OCI-LY1 (cell line): ENCODE measurements around the gene BHLHE40.

Experiments
- H2AFZ ChIP-seq: fragments of 200-600 bp; sonication (generic), shearing (Covaris generic); 2 replicates; pipeline ENCODE4 v1.6.0; 2014; ENCODE audit warnings: antibody characterized with exemption, mild to moderate bottlenecking, low read length
- H3F3A ChIP-seq: fragments of 200-600 bp; sonication (generic), shearing (Covaris generic); 2 replicates; pipeline ENCODE4 v1.6.0; 2014; ENCODE audit warnings: mild to moderate bottlenecking, antibody characterized with exemption, low read length, moderate library complexity; ENCODE audit not compliant: insufficient read depth
- H3K27ac ChIP-seq: fragments of 200-600 bp; sonication (generic); 2 replicates; pipeline ENCODE4 v1.5.1; 2014; ENCODE audit warnings: low read length, mixed run types, mild to moderate bottlenecking, low read depth; ENCODE audit not compliant: poor library complexity, severe bottlenecking
- H3K27me3 ChIP-seq: fragments of 200-600 bp; sonication (generic); 2 replicates; pipeline ENCODE4 v1.6.0; 2014; ENCODE audit warnings: antibody characterized with exemption, mild to moderate bottlenecking, low read length, moderate library complexity; ENCODE audit not compliant: insufficient read depth
- H3K36me3 ChIP-seq: fragments of 200-600 bp; sonication (generic); 2 replicates; pipeline ENCODE4 v1.6.1; 2014; ENCODE audit warnings: mild to moderate bottlenecking, antibody characterized with exemption, low read length, moderate library complexity, mixed read lengths; ENCODE audit not compliant: insufficient read depth
- H3K4me1 ChIP-seq: fragments of 200-600 bp; sonication (generic); 2 replicates; pipeline ENCODE4 v1.5.1; 2014; ENCODE audit warnings: mild to moderate bottlenecking, low read length, moderate library complexity; ENCODE audit not compliant: insufficient read depth, severe bottlenecking
- H3K4me2 ChIP-seq: fragments of 200-600 bp; sonication (generic), shearing (Covaris generic); 2 replicates; pipeline ENCODE4 v1.6.1; 2014; ENCODE audit warnings: low read length
- H3K4me3 ChIP-seq: fragments of 200-600 bp; sonication (generic); 2 replicates; pipeline ENCODE4 v1.5.1; 2014; ENCODE audit warnings: low read length, low read depth, mild to moderate bottlenecking, mixed read lengths; ENCODE audit not compliant: poor library complexity, severe bottlenecking
- H3K79me2 ChIP-seq: fragments of 200-600 bp; shearing (Covaris generic); 2 replicates; pipeline ENCODE4 v1.6.1; 2016; ENCODE audit warnings: mixed run types, low read length, mixed read lengths; ENCODE audit not compliant: insufficient read depth
- H3K9ac ChIP-seq: fragments of 200-600 bp; sonication (generic), shearing (Covaris generic); 2 replicates; pipeline ENCODE4 v1.6.1; 2014; ENCODE audit warnings: mild to moderate bottlenecking, low read length, mixed read lengths
- H3K9me2 ChIP-seq: fragments of 200-600 bp; sonication (generic), shearing (Covaris generic); 2 replicates; pipeline ENCODE4 v1.6.1; 2014; ENCODE audit warnings: low read depth, mild to moderate bottlenecking, low read length, mixed read lengths
- H3K9me3 ChIP-seq: fragments of 200-600 bp; shearing (Covaris generic); 2 replicates; pipeline ENCODE4 v1.6.1; 2014; ENCODE audit warnings: low read length, mixed read lengths
- H4K20me1 ChIP-seq: fragments of 200-600 bp; sonication (generic), shearing (Covaris generic); 2 replicates; pipeline ENCODE4 v1.6.0; 2016; ENCODE audit warnings: mild to moderate bottlenecking, low read length; ENCODE audit not compliant: insufficient read depth
- CTCF ChIP-seq: fragments of 200-600 bp; sonication (generic), shearing (Covaris generic); IDR thresholded peaks from 2 replicates; pipeline ENCODE4 v1.5.1; 2017; ENCODE audit warnings: mild to moderate bottlenecking, antibody characterized with exemption, low read length, moderate library complexity, mixed read lengths
- EZH2 ChIP-seq: fragments of 200-600 bp; sonication (generic), shearing (Covaris generic); IDR thresholded peaks from 2 replicates; pipeline ENCODE4 v1.8.0; 2017; ENCODE audit warnings: borderline replicate concordance, mixed run types, mild to moderate bottlenecking, antibody characterized with exemption, low read length, moderate library complexity, mixed read lengths

The BHLHE40 gene

GRCh38 chr3:5001805-5002173 lies 22.6 kb downstream of the BHLHE40 start:
- Histone ChIP-seq H3K4me2 (no peak overlapping the region), H3K4me1 (no peaks in the 10 kb centered on the region), H3K9me2 (no peaks in the 10 kb centered on the region), H3K4me3 (no peak overlapping the region), H3K36me3 (no peaks in the 10 kb centered on the region), H3K27me3 (no peaks in the 10 kb centered on the region), H3K9me3 (no peaks in the 10 kb centered on the region), H3K27ac (no peak overlapping the region), H3F3A (no peaks in the 10 kb centered on the region), H4K20me1 (no peaks in the 10 kb centered on the region), H3K79me2 (no peaks in the 10 kb centered on the region), H2AFZ (no peak overlapping the region), H3K9ac (no peak overlapping the region)
- TF ChIP-seq CTCF (no peak), EZH2 (no peak)

GRCh38 chr3:5002174-5002870 lies 23.1 kb downstream of the BHLHE40 start:
- Histone ChIP-seq H3K4me2 (no peak overlapping the region), H3K9me3 (no peaks in the 10 kb centered on the region), H3K9ac (no peak overlapping the region), H3K27ac (no peak overlapping the region), H3K4me3 (no peak overlapping the region), H3K27me3 (no peaks in the 10 kb centered on the region), H3K36me3 (no peaks in the 10 kb centered on the region), H3K79me2 (no peaks in the 10 kb centered on the region), H3K9me2 (no peaks in the 10 kb centered on the region), H4K20me1 (no peaks in the 10 kb centered on the region), H3F3A (no peaks in the 10 kb centered on the region), H2AFZ (no peak overlapping the region), H3K4me1 (no peaks in the 10 kb centered on the region)
- TF ChIP-seq EZH2 = no peak
- no peak for TF ChIP-seq CTCF

- no peak overlapping the region for H3K27ac ChIP-seq
These were observed 23.6 kb downstream of the BHLHE40 start for GRCh38 chr3:5002871-5003247.

More at GRCh38 chr3:5002871-5003247, 23.6 kb downstream of the BHLHE40 start:
- no peak overlapping the region for H3K4me2 ChIP-seq
- no peak overlapping the region for H3K9ac ChIP-seq
- no peaks in the 10 kb centered on the region for H4K20me1 ChIP-seq
- H3K9me2 ChIP-seq = no peaks in the 10 kb centered on the region
- no peaks in the 10 kb centered on the region for H3K36me3 ChIP-seq
- no peaks in the 10 kb centered on the region for H3K4me1 ChIP-seq
- no peak for TF ChIP-seq EZH2
- no peak for TF ChIP-seq CTCF
- H3K4me3 ChIP-seq = no peak overlapping the region
- H3K9me3 ChIP-seq = no peaks in the 10 kb centered on the region
- H3K79me2 ChIP-seq = no peaks in the 10 kb centered on the region
- no peaks in the 10 kb centered on the region for H3K27me3 ChIP-seq
- H2AFZ ChIP-seq = no peak overlapping the region
- H3F3A ChIP-seq = no peaks in the 10 kb centered on the region
